OCI-LY1 (cell line): ENCODE data around the gene CCDC154.

ENCODE experiments used
- H2AFZ ChIP-seq: fragments of 200-600 bp; sonication (generic), shearing (Covaris generic); 2 replicates; pipeline ENCODE4 v1.6.0; 2014; ENCODE audit warnings: antibody characterized with exemption, mild to moderate bottlenecking, low read length
- H3F3A ChIP-seq: fragments of 200-600 bp; sonication (generic), shearing (Covaris generic); 2 replicates; pipeline ENCODE4 v1.6.0; 2014; ENCODE audit warnings: mild to moderate bottlenecking, antibody characterized with exemption, low read length, moderate library complexity; ENCODE audit not compliant: insufficient read depth
- H3K27ac ChIP-seq: fragments of 200-600 bp; sonication (generic); 2 replicates; pipeline ENCODE4 v1.5.1; 2014; ENCODE audit warnings: low read length, mixed run types, mild to moderate bottlenecking, low read depth; ENCODE audit not compliant: poor library complexity, severe bottlenecking
- H3K27me3 ChIP-seq: fragments of 200-600 bp; sonication (generic); 2 replicates; pipeline ENCODE4 v1.6.0; 2014; ENCODE audit warnings: antibody characterized with exemption, mild to moderate bottlenecking, low read length, moderate library complexity; ENCODE audit not compliant: insufficient read depth
- H3K36me3 ChIP-seq: fragments of 200-600 bp; sonication (generic); 2 replicates; pipeline ENCODE4 v1.6.1; 2014; ENCODE audit warnings: mild to moderate bottlenecking, antibody characterized with exemption, low read length, moderate library complexity, mixed read lengths; ENCODE audit not compliant: insufficient read depth
- H3K4me1 ChIP-seq: fragments of 200-600 bp; sonication (generic); 2 replicates; pipeline ENCODE4 v1.5.1; 2014; ENCODE audit warnings: mild to moderate bottlenecking, low read length, moderate library complexity; ENCODE audit not compliant: insufficient read depth, severe bottlenecking
- H3K4me2 ChIP-seq: fragments of 200-600 bp; sonication (generic), shearing (Covaris generic); 2 replicates; pipeline ENCODE4 v1.6.1; 2014; ENCODE audit warnings: low read length
- H3K4me3 ChIP-seq: fragments of 200-600 bp; sonication (generic); 2 replicates; pipeline ENCODE4 v1.5.1; 2014; ENCODE audit warnings: low read length, low read depth, mild to moderate bottlenecking, mixed read lengths; ENCODE audit not compliant: poor library complexity, severe bottlenecking
- H3K79me2 ChIP-seq: fragments of 200-600 bp; shearing (Covaris generic); 2 replicates; pipeline ENCODE4 v1.6.1; 2016; ENCODE audit warnings: mixed run types, low read length, mixed read lengths; ENCODE audit not compliant: insufficient read depth
- H3K9ac ChIP-seq: fragments of 200-600 bp; sonication (generic), shearing (Covaris generic); 2 replicates; pipeline ENCODE4 v1.6.1; 2014; ENCODE audit warnings: mild to moderate bottlenecking, low read length, mixed read lengths
- H3K9me2 ChIP-seq: fragments of 200-600 bp; sonication (generic), shearing (Covaris generic); 2 replicates; pipeline ENCODE4 v1.6.1; 2014; ENCODE audit warnings: low read depth, mild to moderate bottlenecking, low read length, mixed read lengths
- H3K9me3 ChIP-seq: fragments of 200-600 bp; shearing (Covaris generic); 2 replicates; pipeline ENCODE4 v1.6.1; 2014; ENCODE audit warnings: low read length, mixed read lengths
- H4K20me1 ChIP-seq: fragments of 200-600 bp; sonication (generic), shearing (Covaris generic); 2 replicates; pipeline ENCODE4 v1.6.0; 2016; ENCODE audit warnings: mild to moderate bottlenecking, low read length; ENCODE audit not compliant: insufficient read depth
- CTCF ChIP-seq: fragments of 200-600 bp; sonication (generic), shearing (Covaris generic); IDR thresholded peaks from 2 replicates; pipeline ENCODE4 v1.5.1; 2017; ENCODE audit warnings: mild to moderate bottlenecking, antibody characterized with exemption, low read length, moderate library complexity, mixed read lengths
- EZH2 ChIP-seq: fragments of 200-600 bp; sonication (generic), shearing (Covaris generic); IDR thresholded peaks from 2 replicates; pipeline ENCODE4 v1.8.0; 2017; ENCODE audit warnings: borderline replicate concordance, mixed run types, mild to moderate bottlenecking, antibody characterized with exemption, low read length, moderate library complexity, mixed read lengths

CCDC154 gene

GRCh38 chr16:1492082-1492922 lies 47.9 kb upstream of the CCDC154 start:
- H3K9me3 ChIP-seq = no peaks in the 10 kb centered on the region
- H4K20me1 ChIP-seq = no peaks in the 10 kb centered on the region
- H3K9me2 ChIP-seq = no peaks in the 10 kb centered on the region
- peak overlapping the region; percentile 82 for H3K4me3 ChIP-seq
- peaks cover 18% of the 10 kb centered on the region for H3K4me1 ChIP-seq
- 0 out of 2 replicates have a peak, but pooled peaks cover 4% of the 10 kb centered on the region for H3K27me3 ChIP-seq
- peak overlapping the region; percentile 85 for H3K4me2 ChIP-seq
- peaks cover 18% of the 10 kb centered on the region for H3K36me3 ChIP-seq
- no peaks in the 10 kb centered on the region for H3F3A ChIP-seq
- H3K27ac ChIP-seq = peak overlapping the region; percentile 3
- TF ChIP-seq CTCF (no peak; the same call in 1 of the 2 replicates), EZH2 (no peak)
- 0 out of 2 replicates have a peak overlapping the region, but pooled peaks have one; percentile 10 for H2AFZ ChIP-seq
- no peaks in the 10 kb centered on the region for H3K79me2 ChIP-seq
- H3K9ac ChIP-seq = peak overlapping the region; percentile 68

- no peak overlapping the region for H3K4me2 ChIP-seq
- H3K27ac ChIP-seq = no peak overlapping the region
- H4K20me1 ChIP-seq = no peaks in the 10 kb centered on the region
- no peaks in the 10 kb centered on the region for H3K9me2 ChIP-seq
- H3F3A ChIP-seq = no peaks in the 10 kb centered on the region
- H3K9me3 ChIP-seq = no peaks in the 10 kb centered on the region
- peaks cover 18% of the 10 kb centered on the region for H3K4me1 ChIP-seq
- no peak for TF ChIP-seq EZH2
- TF ChIP-seq CTCF = peak; percentile 19; the same call in 1 of the 2 replicates
- H3K4me3 ChIP-seq = no peak overlapping the region
- peaks cover 10% of the 10 kb centered on the region; the same call in 1 of the 2 replicates for H3K27me3 ChIP-seq
- H3K36me3 ChIP-seq = peaks cover 10% of the 10 kb centered on the region; the same call in 1 of the 2 replicates
- H2AFZ ChIP-seq = no peak overlapping the region
- no peak overlapping the region for H3K9ac ChIP-seq
- no peaks in the 10 kb centered on the region for H3K79me2 ChIP-seq
These were observed 47.0 kb upstream of the CCDC154 start for GRCh38 chr16:1491327-1491726.

- H3K27me3 ChIP-seq = peaks cover 10% of the 10 kb centered on the region; the same call in 1 of the 2 replicates
- TF ChIP-seq CTCF (no peak), EZH2 (no peak)
- no peaks in the 10 kb centered on the region for H3K36me3 ChIP-seq
- H3K4me3 ChIP-seq = no peak overlapping the region
- no peak overlapping the region for H3K27ac ChIP-seq
- H3K9me3 ChIP-seq = no peaks in the 10 kb centered on the region
- H3K9me2 ChIP-seq = no peaks in the 10 kb centered on the region
- H4K20me1 ChIP-seq = no peaks in the 10 kb centered on the region
- no peaks in the 10 kb centered on the region for H3K79me2 ChIP-seq
- H3F3A ChIP-seq = no peaks in the 10 kb centered on the region
- no peak overlapping the region for H3K9ac ChIP-seq
- peaks cover 10% of the 10 kb centered on the region for H3K4me1 ChIP-seq
- no peak overlapping the region for H3K4me2 ChIP-seq
- no peak overlapping the region for H2AFZ ChIP-seq
These were observed 44.7 kb upstream of the CCDC154 start for GRCh38 chr16:1489077-1489476.
